Measurements from ENCODE around the gene NFKBIA. TPM values are rescaled to one million over a fixed set of nuclear protein-coding genes. Genes with fewer than 3 reads are reported as not detected.
A peak's percentile ranks its signal among the peaks of the same experiment; 100 is the strongest.

NFKBIA gene
- total RNA-seq, 1 experiment from 2014 or later: 29.3 TPM

DNA sequence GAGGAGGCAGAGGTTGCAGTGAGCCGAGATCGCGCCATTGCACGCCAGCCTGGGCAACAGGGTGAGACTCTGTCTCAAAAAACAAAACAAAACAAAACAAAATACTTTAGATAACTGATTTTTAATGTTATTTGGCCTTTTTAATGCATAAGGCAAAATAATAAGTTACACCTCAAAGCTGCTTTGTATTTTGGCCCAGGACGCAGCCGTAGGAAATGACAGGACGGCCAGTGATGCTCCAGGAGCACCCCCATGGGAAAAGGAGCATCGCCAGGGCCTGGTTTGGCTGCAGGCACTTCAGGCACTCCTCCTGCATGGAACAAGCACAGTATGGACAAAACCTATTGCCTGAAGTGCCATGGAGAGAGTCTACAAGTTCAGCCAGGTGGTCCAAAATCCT lies 3.5 kb upstream of the NFKBIA start (continued):
- TF ChIP-seq HMGA2 (CRISPR knock-in tag; IDR thresholded peaks at IDR 0.05) (no peak), TCF7 (CRISPR knock-in tag; IDR thresholded peaks at IDR 0.05; ENCODE audit: low read depth) (no peak)
- TF ChIP-seq, protein P1, sequence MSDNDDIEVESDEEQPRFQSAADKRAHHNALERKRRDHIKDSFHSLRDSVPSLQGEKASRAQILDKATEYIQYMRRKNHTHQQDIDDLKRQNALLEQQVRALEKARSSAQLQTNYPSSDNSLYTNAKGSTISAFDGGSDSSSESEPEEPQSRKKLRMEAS (CRISPR knock-in tag; IDR thresholded peaks at IDR 0.05): no peak

DNA sequence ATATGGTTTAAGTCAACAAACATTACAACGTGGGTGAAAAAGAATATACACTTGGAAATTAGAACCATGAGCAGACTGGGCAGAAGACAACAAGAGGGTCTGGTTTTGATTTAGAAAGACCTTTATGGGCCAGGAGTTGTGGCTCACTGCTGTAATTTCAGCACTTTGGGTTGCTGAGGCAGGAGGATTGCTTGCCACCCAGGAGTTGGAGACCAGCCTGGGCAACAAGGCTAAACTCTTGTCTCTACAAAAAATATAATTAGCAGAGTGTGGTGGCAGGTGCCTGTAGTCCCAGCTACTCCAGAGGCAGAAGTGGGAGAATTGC lies 2.7 kb upstream of the NFKBIA start:
- Mint-ChIP-seq H3K4me1 (peaks cover 34% of the 10 kb centered on the region), H3K4me3 (no peak overlapping the region), H3K9me3 (no peaks in the 10 kb centered on the region), H3K27me3 (ENCODE audit: low read depth) (no peaks in the 10 kb centered on the region), H3K36me3 (peaks cover 13% of the 10 kb centered on the region), H3K27ac (peak overlapping the region; percentile 82; the same call in 1 of the 2 replicates)
- ChIA-PET POLR2A (no interaction called here), CTCF (interaction anchor here (1.0 to 1.2 kb wide), 2 partner anchors 10 to 178 kb away, joined by 3 to 4 read pairs; no protein-coding TSS in a partner anchor)
- DNase-seq (ENCODE audit: low spot score): no peak
- no peak for TF ChIP-seq ATF1 (CRISPR knock-in tag; IDR thresholded peaks at IDR 0.05)
- TF ChIP-seq ZNF317 (CRISPR knock-in tag; IDR thresholded peaks at IDR 0.05; ENCODE audit: borderline replicate concordance, low read depth): no peak
- TF ChIP-seq ESRRA (CRISPR knock-in tag; IDR thresholded peaks at IDR 0.05; ENCODE audit: borderline replicate concordance): no peak
- TF ChIP-seq, protein P2, sequence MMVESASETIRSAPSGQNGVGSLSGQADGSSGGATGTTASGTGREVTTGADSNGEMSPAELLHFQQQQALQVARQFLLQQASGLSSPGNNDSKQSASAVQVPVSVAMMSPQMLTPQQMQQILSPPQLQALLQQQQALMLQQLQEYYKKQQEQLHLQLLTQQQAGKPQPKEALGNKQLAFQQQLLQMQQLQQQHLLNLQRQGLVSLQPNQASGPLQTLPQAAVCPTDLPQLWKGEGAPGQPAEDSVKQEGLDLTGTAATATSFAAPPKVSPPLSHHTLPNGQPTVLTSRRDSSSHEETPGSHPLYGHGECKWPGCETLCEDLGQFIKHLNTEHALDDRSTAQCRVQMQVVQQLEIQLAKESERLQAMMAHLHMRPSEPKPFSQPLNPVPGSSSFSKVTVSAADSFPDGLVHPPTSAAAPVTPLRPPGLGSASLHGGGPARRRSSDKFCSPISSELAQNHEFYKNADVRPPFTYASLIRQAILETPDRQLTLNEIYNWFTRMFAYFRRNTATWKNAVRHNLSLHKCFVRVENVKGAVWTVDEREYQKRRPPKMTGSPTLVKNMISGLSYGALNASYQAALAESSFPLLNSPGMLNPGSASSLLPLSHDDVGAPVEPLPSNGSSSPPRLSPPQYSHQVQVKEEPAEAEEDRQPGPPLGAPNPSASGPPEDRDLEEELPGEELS (CRISPR knock-in tag; IDR thresholded peaks at IDR 0.05): no peak
- TF ChIP-seq, protein P3, sequence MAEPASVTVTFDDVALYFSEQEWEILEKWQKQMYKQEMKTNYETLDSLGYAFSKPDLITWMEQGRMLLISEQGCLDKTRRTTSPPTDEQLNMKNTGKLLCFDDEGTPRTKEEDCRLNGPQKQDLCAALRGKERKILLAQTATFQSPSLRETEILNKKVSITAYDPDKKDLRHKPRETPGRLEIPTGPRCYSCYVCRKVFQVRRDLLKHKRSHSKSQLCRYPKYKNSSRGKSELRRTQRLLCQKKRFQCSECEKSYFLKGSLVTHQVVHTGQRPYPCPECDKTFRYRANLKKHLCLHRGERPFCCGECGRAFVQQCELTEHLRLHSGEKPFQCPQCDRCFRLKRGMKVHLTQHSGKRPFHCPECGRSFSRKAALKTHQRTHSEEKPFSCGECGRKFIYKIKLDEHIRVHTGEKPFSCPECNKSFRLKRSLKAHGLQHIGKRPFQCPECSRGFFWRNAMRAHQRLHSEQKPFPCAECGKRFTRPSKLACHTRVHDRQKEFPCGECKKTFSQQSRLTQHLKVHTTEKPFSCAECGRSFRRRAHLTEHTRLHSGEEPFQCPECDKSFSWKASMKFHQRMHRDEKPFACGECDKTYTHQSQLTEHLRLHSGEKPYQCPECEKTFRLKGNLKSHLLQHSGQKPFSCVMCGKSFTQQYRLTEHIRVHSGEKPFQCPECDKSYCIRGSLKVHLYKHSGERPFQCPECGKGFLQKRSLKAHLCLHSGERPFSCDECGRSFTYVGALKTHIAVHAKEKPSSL (CRISPR knock-in tag; conservative IDR thresholded peaks at IDR 0.05): no peak
- TF ChIP-seq GTF2I (CRISPR knock-in tag; conservative IDR thresholded peaks at IDR 0.05): no peak
- TF ChIP-seq, protein P4, sequence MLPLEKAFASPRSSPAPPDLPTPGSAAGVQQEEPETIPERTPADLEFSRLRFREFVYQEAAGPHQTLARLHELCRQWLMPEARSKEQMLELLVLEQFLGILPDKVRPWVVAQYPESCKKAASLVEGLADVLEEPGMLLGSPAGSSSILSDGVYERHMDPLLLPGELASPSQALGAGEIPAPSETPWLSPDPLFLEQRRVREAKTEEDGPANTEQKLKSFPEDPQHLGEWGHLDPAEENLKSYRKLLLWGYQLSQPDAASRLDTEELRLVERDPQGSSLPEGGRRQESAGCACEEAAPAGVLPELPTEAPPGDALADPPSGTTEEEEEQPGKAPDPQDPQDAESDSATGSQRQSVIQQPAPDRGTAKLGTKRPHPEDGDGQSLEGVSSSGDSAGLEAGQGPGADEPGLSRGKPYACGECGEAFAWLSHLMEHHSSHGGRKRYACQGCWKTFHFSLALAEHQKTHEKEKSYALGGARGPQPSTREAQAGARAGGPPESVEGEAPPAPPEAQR (CRISPR knock-in tag; IDR thresholded peaks at IDR 0.05): no peak
- TF ChIP-seq TEAD4 (CRISPR knock-in tag; IDR thresholded peaks at IDR 0.05): no peak
- no peak for TF ChIP-seq ZNF263 (CRISPR knock-in tag; IDR thresholded peaks at IDR 0.05; ENCODE audit: low read depth)
- TF ChIP-seq NFYB (CRISPR knock-in tag; conservative IDR thresholded peaks at IDR 0.05; ENCODE audit: low read depth): no peak
- TF ChIP-seq MYBL2 (CRISPR knock-in tag; IDR thresholded peaks at IDR 0.05): no peak
- no peak for TF ChIP-seq FOXK1 (CRISPR knock-in tag; IDR thresholded peaks at IDR 0.05)
- TF ChIP-seq CREB1 (CRISPR knock-in tag; IDR thresholded peaks at IDR 0.05): no peak
- no peak for ATAC-seq

DNA sequence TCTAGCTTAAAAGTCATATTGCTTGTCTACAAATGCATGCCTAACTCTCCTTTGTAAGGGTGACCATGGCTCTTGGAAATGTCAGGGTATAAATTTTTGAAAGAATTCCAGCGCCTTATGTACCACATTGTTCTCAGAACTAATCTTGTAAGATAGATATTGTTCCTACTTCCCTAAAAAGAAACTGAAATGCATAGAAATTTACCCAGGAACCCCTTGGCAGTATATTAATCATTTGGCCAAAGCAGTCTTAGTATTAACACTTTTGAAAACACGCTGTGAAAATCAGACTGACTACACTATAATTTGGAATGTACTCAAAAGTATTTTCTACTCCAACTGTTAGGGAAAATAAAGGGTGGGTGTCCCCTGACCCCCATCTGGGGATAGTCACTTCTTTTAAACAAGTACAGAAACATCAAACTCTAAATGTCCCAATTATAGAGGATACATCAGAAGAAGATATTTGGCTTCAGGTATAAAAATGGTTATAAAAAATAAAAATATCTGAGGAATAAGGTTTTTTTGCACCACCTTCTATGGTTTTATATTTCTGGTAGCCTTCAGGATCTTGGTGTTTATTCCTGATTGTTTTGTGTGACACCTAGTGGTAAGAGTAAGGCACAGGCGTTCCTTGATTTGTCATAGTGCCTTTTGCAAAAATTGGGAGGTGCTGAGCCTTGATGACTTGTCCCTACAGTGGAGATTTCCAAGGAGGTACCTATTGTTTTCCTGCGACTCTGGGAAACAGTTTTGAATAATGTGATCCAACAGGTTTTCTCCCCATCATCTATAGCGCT lies 2.2 kb upstream of the NFKBIA start:
- ATAC-seq: peak; percentile 13
- Mint-ChIP-seq H3K4me1 (peaks cover 34% of the 10 kb centered on the region), H3K27ac (peak overlapping the region; percentile 82; the same call in 1 of the 2 replicates), H3K4me3 (no peak overlapping the region), H3K9me3 (no peaks in the 10 kb centered on the region), H3K27me3 (ENCODE audit: low read depth) (no peaks in the 10 kb centered on the region), H3K36me3 (peaks cover 19% of the 10 kb centered on the region)
- ChIA-PET POLR2A (no interaction called here), CTCF (interaction anchor here (1.0 to 1.5 kb wide), 3 partner anchors 9 to 192 kb away, joined by 3 to 8 read pairs (median 4); no protein-coding TSS in a partner anchor)
- no peak for TF ChIP-seq ELF4 (CRISPR knock-in tag; IDR thresholded peaks at IDR 0.05; ENCODE audit: low read depth)
- no peak for TF ChIP-seq ZNF671 (CRISPR knock-in tag; IDR thresholded peaks at IDR 0.05)
- peak; percentile 37; the same call in 1 of the 2 replicates for TF ChIP-seq GABPB1 (CRISPR knock-in tag; IDR thresholded peaks at IDR 0.05)
- TF ChIP-seq NFYB (CRISPR knock-in tag; conservative IDR thresholded peaks at IDR 0.05; ENCODE audit: low read depth): no peak
- TF ChIP-seq, protein P5, sequence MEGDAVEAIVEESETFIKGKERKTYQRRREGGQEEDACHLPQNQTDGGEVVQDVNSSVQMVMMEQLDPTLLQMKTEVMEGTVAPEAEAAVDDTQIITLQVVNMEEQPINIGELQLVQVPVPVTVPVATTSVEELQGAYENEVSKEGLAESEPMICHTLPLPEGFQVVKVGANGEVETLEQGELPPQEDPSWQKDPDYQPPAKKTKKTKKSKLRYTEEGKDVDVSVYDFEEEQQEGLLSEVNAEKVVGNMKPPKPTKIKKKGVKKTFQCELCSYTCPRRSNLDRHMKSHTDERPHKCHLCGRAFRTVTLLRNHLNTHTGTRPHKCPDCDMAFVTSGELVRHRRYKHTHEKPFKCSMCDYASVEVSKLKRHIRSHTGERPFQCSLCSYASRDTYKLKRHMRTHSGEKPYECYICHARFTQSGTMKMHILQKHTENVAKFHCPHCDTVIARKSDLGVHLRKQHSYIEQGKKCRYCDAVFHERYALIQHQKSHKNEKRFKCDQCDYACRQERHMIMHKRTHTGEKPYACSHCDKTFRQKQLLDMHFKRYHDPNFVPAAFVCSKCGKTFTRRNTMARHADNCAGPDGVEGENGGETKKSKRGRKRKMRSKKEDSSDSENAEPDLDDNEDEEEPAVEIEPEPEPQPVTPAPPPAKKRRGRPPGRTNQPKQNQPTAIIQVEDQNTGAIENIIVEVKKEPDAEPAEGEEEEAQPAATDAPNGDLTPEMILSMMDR (IDR thresholded peaks at IDR 0.05): peak; percentile 43
- no peak for DNase-seq (ENCODE audit: low spot score)
